ENCODE data around the gene CAV1. TPM values are rescaled to one million over a fixed set of nuclear protein-coding genes. Genes with fewer than 3 reads are reported as not detected.

CAV1 gene
- total and polyA plus RNA-seq, 12 donors = 4.0 to 35.4 (median 9.7) TPM

- TF ChIP-seq POLR2A (IDR thresholded peaks at IDR 0.05) = no peak
- intact Hi-C loops (cut with DNase I) = no loop called here
- DNase-seq = no peak
Measured at GRCh38 chr7:116539879-116540278, 15.0 kb downstream of the CAV1 start.

GRCh38 chr7:116540743-116541142 is 15.9 kb downstream of the CAV1 start:
- H3K4me1 ChIP-seq (replicated peaks in 1 of 2) = no peaks in the 10 kb centered on the region
- no peak overlapping the region for H3K4me3 ChIP-seq
- H3K9me3 ChIP-seq (replicated peaks in 1 of 3) = no peaks in the 10 kb centered on the region
- no peaks in the 10 kb centered on the region for H3K27me3 ChIP-seq
- no peak for TF ChIP-seq CTCF (IDR thresholded peaks at IDR 0.05)
- TF ChIP-seq POLR2A (IDR thresholded peaks at IDR 0.05) = no peak
- intact Hi-C loops (cut with DNase I) = no loop called here
- DNase-seq = no peak
- H3K36me3 ChIP-seq (replicated peaks in 1 of 2) = no peaks in the 10 kb centered on the region
- H3K27ac ChIP-seq = no peak overlapping the region

More at GRCh38 chr7:116539879-116540278, 15.0 kb downstream of the CAV1 start:
- Histone ChIP-seq H3K36me3 (replicated peaks in 1 of 2) (no peaks in the 10 kb centered on the region), H3K4me1 (replicated peaks in 1 of 2) (no peaks in the 10 kb centered on the region), H3K9me3 (replicated peaks in 1 of 3) (no peaks in the 10 kb centered on the region), H3K27me3 (no peaks in the 10 kb centered on the region), H3K4me3 (no peak overlapping the region), H3K27ac (no peak overlapping the region)
- WGBS, 4 donors = 89 to 90% (median 89%) methylated on average over 3 of the region's 3 CpGs

- no peaks in the 10 kb centered on the region for H3K4me1 ChIP-seq (replicated peaks in 1 of 2)
Measured at GRCh38 chr7:116541951-116542350, 17.1 kb downstream of the CAV1 start.

GRCh38 chr7:116542618-116543017 is 17.8 kb downstream of the CAV1 start:
- no peak overlapping the region for H3K27ac ChIP-seq
- no peaks in the 10 kb centered on the region for H3K27me3 ChIP-seq
- TF ChIP-seq POLR2A (IDR thresholded peaks at IDR 0.05) (no peak), CTCF (IDR thresholded peaks at IDR 0.05) (no peak)
- no peak for DNase-seq
- no peaks in the 10 kb centered on the region for H3K36me3 ChIP-seq (replicated peaks in 1 of 2)
- no peak overlapping the region for H3K4me3 ChIP-seq
- WGBS, 4 donors = 78 to 94% (median 86%) methylated on average over 2 of the region's 2 CpGs
- intact Hi-C loops (cut with DNase I) = no loop called here
- H3K9me3 ChIP-seq (replicated peaks in 1 of 3) = no peaks in the 10 kb centered on the region
- H3K4me1 ChIP-seq (replicated peaks in 1 of 2) = no peaks in the 10 kb centered on the region

More at GRCh38 chr7:116541951-116542350, 17.1 kb downstream of the CAV1 start:
- intact Hi-C loops (cut with DNase I) = no loop called here
- H3K27me3 ChIP-seq = no peaks in the 10 kb centered on the region
- no peak overlapping the region for H3K27ac ChIP-seq
- TF ChIP-seq CTCF (IDR thresholded peaks at IDR 0.05) (no peak), POLR2A (IDR thresholded peaks at IDR 0.05) (no peak)
- H3K9me3 ChIP-seq (replicated peaks in 1 of 3) = no peaks in the 10 kb centered on the region
- DNase-seq = no peak
- H3K36me3 ChIP-seq (replicated peaks in 1 of 2) = no peaks in the 10 kb centered on the region
- 79 to 84% (median 83%) methylated on average over 3 of the region's 3 CpGs for WGBS, 4 donors
- H3K4me3 ChIP-seq = no peak overlapping the region

GRCh38 chr7:116543664-116544063 is 18.8 kb downstream of the CAV1 start:
- Histone ChIP-seq H3K27me3 (no peaks in the 10 kb centered on the region), H3K4me1 (replicated peaks in 1 of 2) (no peaks in the 10 kb centered on the region), H3K4me3 (no peak overlapping the region), H3K27ac (no peak overlapping the region), H3K36me3 (replicated peaks in 1 of 2) (no peaks in the 10 kb centered on the region), H3K9me3 (replicated peaks in 1 of 3) (no peaks in the 10 kb centered on the region)
- DNase-seq = no peak
- 53 to 68% (median 63%) methylated on average over 2 of the region's 2 CpGs for WGBS, 4 donors
- intact Hi-C loops (cut with DNase I) = no loop called here
- TF ChIP-seq POLR2A (IDR thresholded peaks at IDR 0.05) (no peak), CTCF (IDR thresholded peaks at IDR 0.05) (no peak)
